Gastroesophageal sphincter (tissue), 4 donors: Measurements from ENCODE around the gene COMMD9. TPM values are rescaled to one million over a fixed set of nuclear protein-coding genes. Genes with fewer than 3 reads are reported as not detected.

Source experiments
- ATAC-seq: fragments of 150-250 bp; one replicate; pipeline ENCODE4 v1.9.1; 2016; ENCODE audit warnings: mild to moderate bottlenecking, moderate library complexity
- H3K27ac ChIP-seq, 4 donors: fragments of 200-600 bp; sonication (generic) in 3 of 4; 1 replicate in 3 of 4; 2 replicates in 1 of 4; pipeline ENCODE4 v1.5.1; 2016 to 2019
- H3K27me3 ChIP-seq: fragments of 200-600 bp; sonication (generic); one replicate; pipeline ENCODE4 v1.5.1; 2019
- H3K36me3 ChIP-seq, 2 donors: fragments of 200-600 bp; sonication (generic); one replicate each; pipeline ENCODE4 v1.5.1; 2019; ENCODE audit warnings: control low read depth in 1 of 2
- H3K4me1 ChIP-seq, 3 donors: fragments of 200-600 bp; sonication (generic); 1 replicate in 2 of 3; 2 replicates in 1 of 3; pipeline ENCODE4 v1.5.1; 2016 to 2019; ENCODE audit warnings: control low read depth in 2 of 3
- H3K4me3 ChIP-seq, 2 donors: fragments of 200-600 bp; sonication (generic); one replicate each; pipeline ENCODE4 v1.5.1; 2019; ENCODE audit warnings: mild to moderate bottlenecking in 1 of 2, moderate library complexity in 1 of 2
- H3K9me3 ChIP-seq, 3 donors: fragments of 200-600 bp; sonication (generic); one replicate each; pipeline ENCODE4 v1.5.1; 2017 to 2019; ENCODE audit warnings: control low read depth in 2 of 3
- EP300 ChIP-seq: sonication (generic); formaldehyde crosslinking; IDR thresholded peaks from one replicate; pipeline ENCODE4 v1.6.1; 2017; ENCODE audit warnings: antibody characterized with exemption, mild to moderate bottlenecking
- POLR2A ChIP-seq, 2 donors: fragments of 450-650 bp; IDR thresholded peaks; one replicate each; pipeline ENCODE4 v1.6.1; 2017; ENCODE audit warnings: antibody characterized with exemption in 2 of 2, mild to moderate bottlenecking in 2 of 2, moderate library complexity in 1 of 2
- POLR2AphosphoS5 ChIP-seq: sonication (generic); formaldehyde crosslinking; IDR thresholded peaks from one replicate; pipeline ENCODE4 v1.6.1; 2017; ENCODE audit warnings: antibody characterized with exemption
- WGBS, 2 donors: methylation state at CpG; one replicate each; pipeline ENCODE4 v1.1.5; 2018; ENCODE audit warnings: low coverage in 1 of 2; 5-methylcytosine and 5-hydroxymethylcytosine counted together
- total RNA-seq, 4 donors: library from RNA; depleted of rRNA; stranded (reverse); fragments of >200 nt; gene quantifications; one replicate each; pipeline ENCODE4 v1.1.0, GENCODE V29; 2016
- TF ChIP-seq, protein P1 (sequence below), 4 experiments: fragments of 200-600 bp in 2 of 4; fragments of 450-650 bp in 2 of 4; sonication (generic) in 1 of 4; IDR thresholded peaks; one replicate each; pipeline ENCODE4 v1.5.1; 2017 to 2019; ENCODE audit warnings: antibody characterized with exemption in 4 of 4, mild to moderate bottlenecking in 2 of 4, moderate library complexity in 2 of 4

The COMMD9 gene
- total RNA-seq, 4 donors from 2014 or later = 19.7 to 26.5 (median 25.5) TPM

DNA sequence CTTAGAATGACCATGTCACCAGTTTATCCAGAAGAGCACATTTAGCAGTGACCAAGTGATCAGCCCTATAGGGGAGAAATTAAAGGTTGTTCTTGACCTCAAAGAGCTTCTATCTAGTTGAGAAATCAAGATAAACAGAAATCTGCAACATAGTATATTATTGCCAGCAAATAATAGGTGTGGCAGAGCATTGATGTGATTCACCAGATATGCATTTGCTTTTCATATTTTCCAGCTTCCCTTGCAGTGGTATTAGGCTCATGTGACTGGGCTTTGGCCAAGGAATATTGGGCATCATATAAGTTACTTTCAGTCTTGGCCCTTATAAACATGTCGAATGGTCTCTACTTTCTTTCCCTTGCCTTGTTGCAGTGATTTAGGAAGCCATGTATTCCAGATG is 34.5 kb downstream of the COMMD9 start:
- 86 to 88% methylated on average over 1 of the region's 1 CpG for WGBS, 2 donors
- ATAC-seq = no peak
- peaks cover 0 to 21% (median 0%) of the 10 kb centered on the region in 3 donors for H3K9me3 ChIP-seq
- H3K4me1 ChIP-seq = no peaks in the 10 kb centered on the region
- TF ChIP-seq EP300 (no peak), POLR2A (IDR thresholded peaks at IDR 0.05) (no peak)
- no peak overlapping the region for H3K4me3 ChIP-seq
- H3K36me3 ChIP-seq = no peaks in the 10 kb centered on the region
- no peak overlapping the region for H3K27ac ChIP-seq
- H3K27me3 ChIP-seq = peaks cover 21% of the 10 kb centered on the region

DNA sequence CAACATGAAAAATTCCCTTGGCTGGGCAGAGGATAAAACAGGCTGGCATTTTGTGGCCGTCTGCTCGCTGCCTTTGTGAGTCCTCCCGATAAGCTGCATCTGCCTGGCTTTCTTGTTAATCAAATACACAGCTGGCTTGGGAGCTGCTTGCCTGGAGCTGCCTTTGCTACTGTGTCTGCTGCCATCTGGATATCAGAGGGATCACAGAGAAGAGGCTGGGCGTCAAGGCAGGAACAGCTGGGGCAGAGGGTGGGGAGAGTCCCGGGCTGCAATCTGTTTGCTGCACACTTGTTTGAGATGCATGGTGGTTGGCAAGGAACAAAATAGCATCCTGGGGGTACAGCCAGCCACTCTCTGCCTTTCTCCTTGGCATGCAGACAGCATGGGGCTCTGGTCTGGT is 36.0 kb downstream of the COMMD9 start:
- Histone ChIP-seq H3K4me1 (no peaks in the 10 kb centered on the region), H3K27me3 (peaks cover 12% of the 10 kb centered on the region), H3K9me3 (peaks cover 0 to 21% (median 0%) of the 10 kb centered on the region in 3 donors), H3K27ac (no peak overlapping the region), H3K4me3 (no peak overlapping the region), H3K36me3 (no peaks in the 10 kb centered on the region)
- ATAC-seq = no peak
- WGBS, 2 donors = 60% methylated on average over 4 of the region's 5 CpGs; no CpG with 5 or more reads in 1 of the 2 donors
- TF ChIP-seq POLR2A (IDR thresholded peaks at IDR 0.05) (no peak), EP300 (no peak), POLR2AphosphoS5 (no peak)
- TF ChIP-seq, protein P1, sequence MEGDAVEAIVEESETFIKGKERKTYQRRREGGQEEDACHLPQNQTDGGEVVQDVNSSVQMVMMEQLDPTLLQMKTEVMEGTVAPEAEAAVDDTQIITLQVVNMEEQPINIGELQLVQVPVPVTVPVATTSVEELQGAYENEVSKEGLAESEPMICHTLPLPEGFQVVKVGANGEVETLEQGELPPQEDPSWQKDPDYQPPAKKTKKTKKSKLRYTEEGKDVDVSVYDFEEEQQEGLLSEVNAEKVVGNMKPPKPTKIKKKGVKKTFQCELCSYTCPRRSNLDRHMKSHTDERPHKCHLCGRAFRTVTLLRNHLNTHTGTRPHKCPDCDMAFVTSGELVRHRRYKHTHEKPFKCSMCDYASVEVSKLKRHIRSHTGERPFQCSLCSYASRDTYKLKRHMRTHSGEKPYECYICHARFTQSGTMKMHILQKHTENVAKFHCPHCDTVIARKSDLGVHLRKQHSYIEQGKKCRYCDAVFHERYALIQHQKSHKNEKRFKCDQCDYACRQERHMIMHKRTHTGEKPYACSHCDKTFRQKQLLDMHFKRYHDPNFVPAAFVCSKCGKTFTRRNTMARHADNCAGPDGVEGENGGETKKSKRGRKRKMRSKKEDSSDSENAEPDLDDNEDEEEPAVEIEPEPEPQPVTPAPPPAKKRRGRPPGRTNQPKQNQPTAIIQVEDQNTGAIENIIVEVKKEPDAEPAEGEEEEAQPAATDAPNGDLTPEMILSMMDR (IDR thresholded peaks at IDR 0.05) = no peak

DNA sequence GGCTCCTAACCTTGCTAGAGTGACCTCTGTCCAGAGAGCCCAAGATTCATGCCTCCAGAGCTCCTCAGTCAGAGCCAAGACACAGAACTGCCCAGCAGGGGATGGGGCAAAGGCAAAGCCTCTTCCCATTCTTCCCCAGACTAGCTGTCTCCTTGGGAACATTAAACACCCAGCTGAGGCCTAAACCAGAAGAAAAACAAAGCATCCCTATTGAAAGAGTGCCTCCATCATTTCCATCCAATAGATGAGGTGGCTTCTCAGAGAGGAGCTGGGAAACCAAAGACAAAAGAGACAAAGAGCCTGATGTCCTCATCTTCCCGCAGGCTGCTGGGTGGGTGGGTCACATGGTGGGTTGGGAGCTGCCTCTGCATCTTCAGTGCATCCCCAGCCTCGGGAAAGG is 37.4 kb downstream of the COMMD9 start:
- H3K9me3 ChIP-seq = peaks cover 0 to 21% (median 0%) of the 10 kb centered on the region in 3 donors
- no peak overlapping the region for H3K4me3 ChIP-seq
- H3K27ac ChIP-seq = no peak overlapping the region
- H3K4me1 ChIP-seq = no peaks in the 10 kb centered on the region
- no peaks in the 10 kb centered on the region for H3K36me3 ChIP-seq
- WGBS, 2 donors = 60 to 96% methylated on average over 1 to 2 of the region's 2 CpGs
- TF ChIP-seq, protein P1 (IDR thresholded peaks at IDR 0.05) = no peak
- TF ChIP-seq EP300 (no peak), POLR2A (IDR thresholded peaks at IDR 0.05) (no peak), POLR2AphosphoS5 (no peak)
- no peak for ATAC-seq
- peaks cover 13% of the 10 kb centered on the region for H3K27me3 ChIP-seq

DNA sequence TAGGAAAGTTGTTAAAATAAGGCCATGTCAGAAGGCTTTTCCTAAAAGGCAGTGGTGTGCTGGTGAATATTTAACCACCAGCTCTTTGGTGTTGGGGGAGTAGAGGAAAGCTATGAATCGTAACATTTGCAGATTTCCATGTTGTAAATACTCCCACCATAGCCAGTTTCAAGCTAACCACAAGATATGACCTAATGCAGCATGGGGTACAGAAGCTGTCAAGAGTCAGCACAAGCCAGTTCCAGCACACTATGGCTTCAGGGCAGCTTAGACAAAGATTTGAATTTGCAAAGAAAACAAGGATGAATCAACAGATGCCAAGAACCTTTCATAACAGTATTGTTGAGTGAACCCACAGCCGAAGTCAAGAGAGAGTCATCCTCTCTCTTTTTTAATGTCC is 40.0 kb downstream of the COMMD9 start:
- ATAC-seq = no peak
- Histone ChIP-seq H3K4me3 (no peak overlapping the region), H3K27ac (no peak overlapping the region), H3K36me3 (no peaks in the 10 kb centered on the region), H3K27me3 (peaks cover 9% of the 10 kb centered on the region), H3K9me3 (peaks cover 0 to 13% (median 0%) of the 10 kb centered on the region in 3 donors), H3K4me1 (no peaks in the 10 kb centered on the region)
- no peak for TF ChIP-seq POLR2AphosphoS5
- no peak for TF ChIP-seq POLR2A (IDR thresholded peaks at IDR 0.05)
- TF ChIP-seq, protein P1 (IDR thresholded peaks at IDR 0.05) = no peak
- no peak for TF ChIP-seq EP300
- WGBS, 2 donors = 63 to 83% methylated on average over 2 of the region's 2 CpGs

DNA sequence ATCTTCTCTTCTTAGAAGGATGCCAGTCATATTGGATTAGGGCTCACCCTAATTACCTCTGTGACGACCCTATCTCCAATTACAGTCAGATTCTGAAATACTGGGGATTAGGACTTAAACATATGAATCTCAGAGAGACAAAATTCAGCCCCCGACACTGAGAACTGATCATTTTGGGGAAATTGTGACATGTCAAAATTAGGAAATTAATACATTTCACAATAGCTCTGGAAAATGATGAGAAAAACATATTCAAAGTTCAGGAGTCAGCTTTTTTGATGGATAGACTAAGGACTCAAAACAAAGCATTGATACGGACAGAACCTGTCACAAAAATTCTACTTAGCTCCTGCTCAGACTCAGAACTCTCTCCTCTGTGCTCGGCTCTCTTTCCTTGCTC is 40.8 kb downstream of the COMMD9 start:
- no peaks in the 10 kb centered on the region for H3K36me3 ChIP-seq
- no peak overlapping the region for H3K27ac ChIP-seq
- WGBS, 2 donors = 68 to 85% methylated on average over 3 to 4 of the region's 4 CpGs

DNA sequence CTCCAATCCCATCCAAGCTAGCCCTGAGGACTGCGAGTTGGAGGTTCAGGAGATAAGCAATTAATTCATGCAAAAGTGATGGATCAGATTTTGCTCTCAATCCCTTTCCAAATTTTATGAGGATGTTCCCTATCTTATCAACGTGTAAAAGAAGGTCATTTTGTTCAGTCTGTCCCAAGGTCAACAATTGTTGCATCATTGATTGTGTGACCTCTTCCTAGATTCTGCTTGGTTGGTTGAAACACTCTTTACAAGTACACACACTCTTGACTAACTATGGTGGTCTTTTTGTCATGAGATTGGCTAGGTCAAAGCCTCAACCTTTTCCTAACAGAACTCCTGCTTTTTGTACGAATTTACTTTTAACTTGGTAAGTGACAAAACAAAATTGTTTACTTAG is 41.7 kb downstream of the COMMD9 start:
- Histone ChIP-seq H3K4me1 (no peaks in the 10 kb centered on the region), H3K27me3 (peaks cover 9% of the 10 kb centered on the region), H3K9me3 (peaks cover 0 to 13% (median 0%) of the 10 kb centered on the region in 3 donors), H3K4me3 (no peak overlapping the region), H3K36me3 (no peaks in the 10 kb centered on the region), H3K27ac (no peak overlapping the region)
- TF ChIP-seq POLR2AphosphoS5 = no peak
- no peak for ATAC-seq
- WGBS, 2 donors = 50 to 52% methylated on average over 3 of the region's 3 CpGs

More for the DNA sequence above, 40.8 kb downstream of the COMMD9 start:
- H3K27me3 ChIP-seq = peaks cover 9% of the 10 kb centered on the region
- no peak for ATAC-seq
- H3K4me3 ChIP-seq = no peak overlapping the region
- no peak for TF ChIP-seq POLR2AphosphoS5
- peaks cover 0 to 13% (median 0%) of the 10 kb centered on the region in 3 donors for H3K9me3 ChIP-seq
- H3K4me1 ChIP-seq = no peaks in the 10 kb centered on the region
